Sigmoid colon (tissue), 3 donors: Measurements from ENCODE around the gene MAP3K14.

Experiments used
- CTCF ChIP-seq, 4 experiments: fragments of 450-650 bp in 3 of 4; fragments of 200-600 bp in 1 of 4; IDR thresholded peaks; one replicate each; pipeline ENCODE4 v1.5.1; 2016 to 2019; ENCODE audit warnings: antibody characterized with exemption in 4 of 4, mild to moderate bottlenecking in 3 of 4, moderate library complexity in 2 of 4
- POLR2A ChIP-seq, 2 donors: fragments of 450-650 bp; IDR thresholded peaks; one replicate each; pipeline ENCODE4 v1.6.1; 2016; ENCODE audit warnings: antibody characterized with exemption in 2 of 2, mild to moderate bottlenecking in 2 of 2, moderate library complexity in 2 of 2

GRCh38 chr17:45298546-45299285 lies 18.1 kb downstream of the MAP3K14 start:
- no peak for TF ChIP-seq CTCF (IDR thresholded peaks at IDR 0.05)
- TF ChIP-seq POLR2A (IDR thresholded peaks at IDR 0.05): no peak
